HG03108 (cell line): ENCODE data around the gene SPATS1.

ENCODE experiments used
- ATAC-seq: cut with Tn5 transposase; IDR thresholded peaks from one replicate; pipeline ENCODE4 v1.9.1; 2021; ENCODE audit warnings: moderate library complexity; ENCODE audit not compliant: unreplicated experiment

Gene SPATS1

GRCh38 chr6:44386364-44386928 is 44.0 kb downstream of the SPATS1 start:
- no peak for ATAC-seq

- no peak for ATAC-seq
Measured at GRCh38 chr6:44386929-44387345, 44.5 kb downstream of the SPATS1 start.

GRCh38 chr6:44387346-44388134 is 45.1 kb downstream of the SPATS1 start, which contains the start of gene CDC5L:
TSS of gene CDC5L (plus strand) at chr6:44387706. CDS start at chr6:44387824, 118 bp downstream.
- ATAC-seq = peak; percentile 94

- ATAC-seq = peak; percentile 4
Measured at GRCh38 chr6:44388135-44388487, 45.7 kb downstream of the SPATS1 start.

- no peak for ATAC-seq
Measured at GRCh38 chr6:44388887-44389286, 46.4 kb downstream of the SPATS1 start.

- ATAC-seq = no peak
Measured at GRCh38 chr6:44390158-44390683, 47.8 kb downstream of the SPATS1 start.
